Esophagus squamous epithelium (tissue), 4 donors: Measurements from ENCODE around the gene ZFAND3.

Source experiments
- POLR2A ChIP-seq, 4 donors: fragments of 450-650 bp; IDR thresholded peaks; one replicate each; pipeline ENCODE4 v1.6.1; 2017; ENCODE audit warnings: antibody characterized with exemption in 4 of 4, mild to moderate bottlenecking in 4 of 4, moderate library complexity in 3 of 4
- TF ChIP-seq, protein P1 (sequence below), 6 experiments: fragments of 450-650 bp in 4 of 6; fragments of 200-600 bp in 2 of 6; sonication (generic) in 2 of 6; IDR thresholded peaks; one replicate each; pipeline ENCODE4 v1.5.1; 2016 to 2019; ENCODE audit warnings: antibody characterized with exemption in 6 of 6, mild to moderate bottlenecking in 4 of 6, moderate library complexity in 4 of 6

DNA sequence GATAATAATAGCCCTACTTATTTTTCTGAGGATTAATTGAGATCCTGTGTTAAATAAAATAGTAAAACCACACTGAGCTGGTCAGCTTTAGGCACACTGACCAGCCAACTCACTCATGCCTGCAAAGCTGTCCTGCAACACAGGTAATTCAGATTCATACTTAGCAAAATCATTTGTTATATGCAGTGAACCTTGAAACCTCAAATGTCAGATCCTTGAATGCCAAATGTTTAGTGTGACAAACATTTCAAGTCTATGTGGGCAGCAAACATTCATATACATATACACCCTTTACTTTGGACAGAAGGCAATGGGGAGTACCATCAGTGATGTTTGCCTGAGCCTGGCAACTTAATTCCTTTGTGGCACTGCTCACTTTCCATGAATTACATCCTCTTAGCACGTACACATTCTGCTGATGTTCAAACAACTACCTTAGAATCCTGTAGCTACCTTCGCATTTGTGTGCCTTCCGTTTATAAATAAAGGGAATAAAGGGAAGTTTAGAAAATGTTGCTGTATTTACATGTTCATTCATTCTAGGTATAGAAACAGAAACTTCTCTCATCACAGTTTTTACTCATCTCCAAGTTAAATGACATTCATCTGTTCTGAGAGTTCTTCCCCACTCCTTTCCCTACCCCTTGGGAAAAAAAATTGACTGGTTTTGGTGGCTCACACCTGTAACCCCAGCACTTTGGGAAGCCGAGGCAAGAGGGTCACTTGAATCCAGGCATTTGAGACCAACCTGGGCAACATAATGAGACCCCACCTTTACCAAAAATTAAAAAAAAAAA is 140.8 kb downstream of the ZFAND3 start:
- no peak for TF ChIP-seq POLR2A (IDR thresholded peaks at IDR 0.05)
- TF ChIP-seq, protein P1, sequence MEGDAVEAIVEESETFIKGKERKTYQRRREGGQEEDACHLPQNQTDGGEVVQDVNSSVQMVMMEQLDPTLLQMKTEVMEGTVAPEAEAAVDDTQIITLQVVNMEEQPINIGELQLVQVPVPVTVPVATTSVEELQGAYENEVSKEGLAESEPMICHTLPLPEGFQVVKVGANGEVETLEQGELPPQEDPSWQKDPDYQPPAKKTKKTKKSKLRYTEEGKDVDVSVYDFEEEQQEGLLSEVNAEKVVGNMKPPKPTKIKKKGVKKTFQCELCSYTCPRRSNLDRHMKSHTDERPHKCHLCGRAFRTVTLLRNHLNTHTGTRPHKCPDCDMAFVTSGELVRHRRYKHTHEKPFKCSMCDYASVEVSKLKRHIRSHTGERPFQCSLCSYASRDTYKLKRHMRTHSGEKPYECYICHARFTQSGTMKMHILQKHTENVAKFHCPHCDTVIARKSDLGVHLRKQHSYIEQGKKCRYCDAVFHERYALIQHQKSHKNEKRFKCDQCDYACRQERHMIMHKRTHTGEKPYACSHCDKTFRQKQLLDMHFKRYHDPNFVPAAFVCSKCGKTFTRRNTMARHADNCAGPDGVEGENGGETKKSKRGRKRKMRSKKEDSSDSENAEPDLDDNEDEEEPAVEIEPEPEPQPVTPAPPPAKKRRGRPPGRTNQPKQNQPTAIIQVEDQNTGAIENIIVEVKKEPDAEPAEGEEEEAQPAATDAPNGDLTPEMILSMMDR (IDR thresholded peaks at IDR 0.05) = no peak
